Vagina (tissue), 2 donors: ENCODE data around the gene ANTXR1. TPM values are rescaled to one million over a fixed set of nuclear protein-coding genes. Genes with fewer than 3 reads are reported as not detected.
A peak's percentile ranks its signal among the peaks of the same experiment; 100 is the strongest.

Experiments
- DNase-seq, 2 donors: peaks; one replicate each; pipeline ENCODE4 v3.0.0-alpha.2; 2017; ENCODE audit errors: extremely low spot score in 2 of 2
- H3K27ac ChIP-seq: fragments of 200-600 bp; sonication (generic); one replicate; pipeline ENCODE4 v1.5.1; 2019
- H3K27me3 ChIP-seq: fragments of 200-600 bp; sonication (generic); one replicate; pipeline ENCODE4 v1.5.1; 2019
- H3K36me3 ChIP-seq, 2 donors: fragments of 200-600 bp; sonication (generic); one replicate each; pipeline ENCODE4 v1.5.1; 2017 to 2019
- H3K4me1 ChIP-seq: fragments of 200-600 bp; sonication (generic); one replicate; pipeline ENCODE4 v1.5.1; 2019
- H3K4me3 ChIP-seq, 2 donors: fragments of 200-600 bp; sonication (generic); 1 replicate in 1 of 2; 2 replicates in 1 of 2; pipeline ENCODE4 v1.5.1; 2016 to 2019
- H3K9me3 ChIP-seq: fragments of 200-600 bp; sonication (generic); one replicate; pipeline ENCODE4 v1.5.1; 2019
- POLR2A ChIP-seq, 2 donors: fragments of 450-650 bp; IDR thresholded peaks; one replicate each; pipeline ENCODE4 v1.6.1; 2017; ENCODE audit warnings: antibody characterized with exemption in 2 of 2, mild to moderate bottlenecking in 2 of 2, moderate library complexity in 2 of 2
- POLR2AphosphoS5 ChIP-seq, 2 donors: sonication (generic); formaldehyde crosslinking; IDR thresholded peaks; one replicate each; pipeline ENCODE4 v1.9.0; 2017; ENCODE audit warnings: antibody characterized with exemption in 2 of 2, mild to moderate bottlenecking in 2 of 2, low read depth in 1 of 2; ENCODE audit not compliant: insufficient read depth in 1 of 2
- intact Hi-C: fragments of 100-400 bp; cut with DNase I; formaldehyde crosslinking; loops from one replicate; pipeline ENCODE4 v1.15.1; 2023
- total RNA-seq: library from RNA; depleted of rRNA; stranded (reverse); fragments of >200 nt; gene quantifications from one replicate; pipeline ENCODE4 v1.2.3, GENCODE V29; 2016
- TF ChIP-seq, protein P1 (sequence below), 3 experiments: fragments of 450-650 bp in 2 of 3; fragments of 200-600 bp in 1 of 3; sonication (generic) in 1 of 3; IDR thresholded peaks; one replicate each; pipeline ENCODE4 v1.5.1; 2017 to 2019; ENCODE audit warnings: antibody characterized with exemption in 3 of 3, mild to moderate bottlenecking in 2 of 3, moderate library complexity in 2 of 3

ANTXR1 gene
- total RNA-seq, 1 donor from 2014 or later: 102 TPM

DNA sequence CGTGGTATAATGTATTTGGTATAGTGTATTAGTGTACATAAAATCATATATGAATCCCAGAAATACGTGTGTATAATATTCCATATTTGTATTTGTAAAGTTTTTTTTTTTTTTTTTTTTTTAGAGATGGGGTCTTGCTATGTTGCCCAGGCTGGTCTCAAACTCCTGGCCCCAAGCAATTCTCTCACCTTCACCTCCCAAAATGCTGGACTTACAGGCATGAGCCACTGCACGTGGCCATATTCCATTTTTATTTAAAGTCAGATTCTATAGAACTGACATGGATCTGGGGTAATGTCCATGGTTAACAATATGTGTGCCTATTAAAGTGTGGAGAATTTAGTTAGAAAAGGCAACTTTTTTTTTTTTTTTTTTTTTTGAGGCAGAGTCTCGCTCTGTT is 71.5 kb downstream of the ANTXR1 start:
- no peak for DNase-seq
- H3K27ac ChIP-seq: peak overlapping the region; percentile 78

DNA sequence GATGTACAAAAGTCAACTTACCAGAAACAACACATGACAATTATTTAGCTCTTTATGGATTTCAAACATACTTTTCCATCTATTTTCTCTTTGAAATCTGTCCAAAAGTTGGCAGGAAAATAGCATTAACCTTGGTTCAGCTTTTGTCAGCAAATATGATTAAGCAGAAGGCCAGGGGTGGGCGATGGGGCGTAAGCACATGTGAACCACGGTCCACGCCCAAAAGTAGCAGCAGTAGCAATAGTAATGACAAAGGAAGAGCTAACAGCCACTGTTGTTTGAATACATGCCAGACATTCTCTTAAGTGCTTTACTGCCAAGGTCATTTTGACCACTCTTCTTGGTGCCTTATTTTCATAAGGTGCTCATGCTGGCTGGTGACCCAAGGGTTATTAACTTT is 73.5 kb downstream of the ANTXR1 start:
- Histone ChIP-seq H3K27me3 (no peaks in the 10 kb centered on the region), H3K9me3 (no peaks in the 10 kb centered on the region), H3K4me1 (peaks cover 52% of the 10 kb centered on the region), H3K36me3 (no peaks in the 10 kb centered on the region), H3K27ac (no peak overlapping the region), H3K4me3 (no peak overlapping the region)
- TF ChIP-seq POLR2A (IDR thresholded peaks at IDR 0.05): no peak
- TF ChIP-seq, protein P1, sequence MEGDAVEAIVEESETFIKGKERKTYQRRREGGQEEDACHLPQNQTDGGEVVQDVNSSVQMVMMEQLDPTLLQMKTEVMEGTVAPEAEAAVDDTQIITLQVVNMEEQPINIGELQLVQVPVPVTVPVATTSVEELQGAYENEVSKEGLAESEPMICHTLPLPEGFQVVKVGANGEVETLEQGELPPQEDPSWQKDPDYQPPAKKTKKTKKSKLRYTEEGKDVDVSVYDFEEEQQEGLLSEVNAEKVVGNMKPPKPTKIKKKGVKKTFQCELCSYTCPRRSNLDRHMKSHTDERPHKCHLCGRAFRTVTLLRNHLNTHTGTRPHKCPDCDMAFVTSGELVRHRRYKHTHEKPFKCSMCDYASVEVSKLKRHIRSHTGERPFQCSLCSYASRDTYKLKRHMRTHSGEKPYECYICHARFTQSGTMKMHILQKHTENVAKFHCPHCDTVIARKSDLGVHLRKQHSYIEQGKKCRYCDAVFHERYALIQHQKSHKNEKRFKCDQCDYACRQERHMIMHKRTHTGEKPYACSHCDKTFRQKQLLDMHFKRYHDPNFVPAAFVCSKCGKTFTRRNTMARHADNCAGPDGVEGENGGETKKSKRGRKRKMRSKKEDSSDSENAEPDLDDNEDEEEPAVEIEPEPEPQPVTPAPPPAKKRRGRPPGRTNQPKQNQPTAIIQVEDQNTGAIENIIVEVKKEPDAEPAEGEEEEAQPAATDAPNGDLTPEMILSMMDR (IDR thresholded peaks at IDR 0.05): no peak
- no peak for TF ChIP-seq POLR2AphosphoS5 (IDR thresholded peaks at IDR 0.05; ENCODE audit: insufficient read depth in 1 of 2, low read depth in 1 of 2)
- no peak for DNase-seq
- intact Hi-C loops: no loop called here

More for the DNA sequence above, 71.5 kb downstream of the ANTXR1 start:
- Histone ChIP-seq H3K9me3 (no peaks in the 10 kb centered on the region), H3K4me3 (no peak overlapping the region), H3K36me3 (no peaks in the 10 kb centered on the region), H3K27me3 (no peaks in the 10 kb centered on the region), H3K4me1 (peaks cover 52% of the 10 kb centered on the region)
- intact Hi-C loops: no loop called here
- TF ChIP-seq, protein P1 (IDR thresholded peaks at IDR 0.05): no peak
- TF ChIP-seq POLR2A (IDR thresholded peaks at IDR 0.05) (no peak), POLR2AphosphoS5 (IDR thresholded peaks at IDR 0.05; ENCODE audit: insufficient read depth in 1 of 2, low read depth in 1 of 2) (no peak)

DNA sequence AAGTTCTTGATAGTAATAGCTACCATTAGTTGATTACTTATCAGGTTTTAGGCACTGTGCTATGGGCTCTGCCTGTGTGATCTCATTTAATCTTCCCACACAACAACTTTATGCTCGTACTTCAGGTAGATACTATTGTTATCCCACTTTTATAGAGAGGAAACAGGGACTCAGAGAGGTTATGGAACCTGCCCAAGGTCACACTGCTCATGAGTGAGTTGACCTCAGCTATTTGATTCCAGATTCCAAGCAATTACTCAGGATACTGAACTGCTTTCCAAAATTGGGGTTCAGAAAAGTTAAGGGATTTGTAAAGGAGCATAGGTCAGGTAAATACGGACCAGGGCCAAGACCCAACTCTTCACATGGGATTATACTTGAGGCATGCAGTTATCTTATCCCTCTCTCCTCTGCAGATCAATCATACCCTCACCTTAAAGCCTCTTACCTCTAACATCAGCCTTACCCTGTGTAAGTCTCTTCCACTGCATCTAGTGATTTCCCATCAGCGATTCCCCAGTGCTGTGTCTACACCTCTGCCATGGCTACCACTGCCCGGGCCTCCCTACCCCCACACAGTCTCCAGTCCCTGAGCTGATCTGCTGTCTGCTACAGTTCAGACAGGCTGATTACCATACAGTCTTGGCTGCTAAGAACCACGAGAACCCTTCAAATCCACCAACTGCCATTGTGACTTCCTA is 74.4 kb downstream of the ANTXR1 start:
- no peaks in the 10 kb centered on the region for H3K27me3 ChIP-seq
- H3K4me1 ChIP-seq: peaks cover 45% of the 10 kb centered on the region
- no peak for DNase-seq
- TF ChIP-seq POLR2A (IDR thresholded peaks at IDR 0.05): no peak
- H3K27ac ChIP-seq: peak overlapping the region; percentile 17
- intact Hi-C loops: no loop called here
- no peaks in the 10 kb centered on the region for H3K9me3 ChIP-seq
- no peaks in the 10 kb centered on the region for H3K36me3 ChIP-seq
- H3K4me3 ChIP-seq: no peak overlapping the region

DNA sequence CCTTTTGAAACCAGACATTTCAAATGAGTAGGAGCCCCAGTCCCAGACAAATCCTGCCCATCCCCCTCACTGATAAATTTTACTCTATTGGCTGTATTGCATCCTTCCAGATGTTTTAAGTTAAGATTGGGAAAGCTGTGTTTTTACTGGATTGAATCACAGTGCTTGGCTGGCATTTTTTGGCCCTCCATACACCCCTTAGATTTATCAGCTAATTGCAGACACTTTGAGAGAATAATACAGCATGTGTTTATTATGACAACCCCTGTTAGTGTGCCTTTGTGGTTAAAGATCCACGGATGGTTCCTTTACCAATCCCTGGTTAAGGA is 74.9 kb downstream of the ANTXR1 start:
- Histone ChIP-seq H3K9me3 (no peaks in the 10 kb centered on the region), H3K4me3 (no peak overlapping the region), H3K27me3 (no peaks in the 10 kb centered on the region), H3K36me3 (no peaks in the 10 kb centered on the region), H3K27ac (peak overlapping the region; percentile 42), H3K4me1 (peaks cover 39% of the 10 kb centered on the region)
- TF ChIP-seq POLR2AphosphoS5 (IDR thresholded peaks at IDR 0.05; ENCODE audit: insufficient read depth in 1 of 2, low read depth in 1 of 2) (no peak), POLR2A (IDR thresholded peaks at IDR 0.05) (no peak)
- TF ChIP-seq, protein P1 (IDR thresholded peaks at IDR 0.05): no peak
- intact Hi-C loops: no loop called here
- no peak for DNase-seq

DNA sequence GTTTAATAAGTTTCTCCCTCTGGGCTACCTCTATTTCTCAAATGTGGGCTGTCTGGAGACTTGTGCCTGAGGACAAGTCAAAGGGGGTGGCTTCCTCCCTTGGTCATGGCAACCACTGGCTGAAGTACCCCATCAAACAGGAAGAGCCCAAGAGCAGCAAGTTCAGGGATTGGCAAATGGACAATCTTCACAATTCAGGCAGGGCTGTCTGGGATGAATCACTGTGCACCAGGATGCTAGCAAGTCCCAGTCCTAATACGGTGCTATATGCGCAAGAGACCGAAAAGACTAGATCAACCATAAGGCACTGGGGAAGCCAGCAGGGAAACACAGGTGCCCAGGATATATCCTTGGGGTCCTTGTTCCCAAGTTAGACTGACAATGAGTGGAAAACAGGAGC is 75.5 kb downstream of the ANTXR1 start:
- peak overlapping the region; percentile 42 for H3K27ac ChIP-seq
- no peaks in the 10 kb centered on the region for H3K27me3 ChIP-seq
- intact Hi-C loops: no loop called here
- H3K9me3 ChIP-seq: no peaks in the 10 kb centered on the region
- DNase-seq: no peak
- H3K4me1 ChIP-seq: peaks cover 33% of the 10 kb centered on the region
- TF ChIP-seq POLR2AphosphoS5 (IDR thresholded peaks at IDR 0.05; ENCODE audit: insufficient read depth in 1 of 2, low read depth in 1 of 2) (no peak), POLR2A (IDR thresholded peaks at IDR 0.05) (no peak)
- TF ChIP-seq, protein P1 (IDR thresholded peaks at IDR 0.05): no peak
- H3K4me3 ChIP-seq: no peak overlapping the region
- no peaks in the 10 kb centered on the region for H3K36me3 ChIP-seq
